Chondrocyte (in vitro differentiated cells): ENCODE measurements around the gene PABPN1L. TPM values are rescaled to one million over a fixed set of nuclear protein-coding genes. Genes with fewer than 3 reads are reported as not detected.

Experiments used
- DNase-seq: peaks from one replicate; pipeline ENCODE4 v3.0.0; 2021; ENCODE audit warnings: mixed read lengths, low spot score
- H3K27ac Mint-ChIP-seq: one replicate; pipeline ENCODE4 v1.8.0; 2021; ENCODE audit warnings: mild to moderate bottlenecking, moderate library complexity, mixed read lengths; ENCODE audit not compliant: unreplicated experiment
- H3K27me3 Mint-ChIP-seq: 2 replicates; pipeline ENCODE4 v1.8.0; 2021; ENCODE audit warnings: low read depth, mixed read lengths
- H3K36me3 Mint-ChIP-seq: 2 replicates; pipeline ENCODE4 v1.8.0; 2021; ENCODE audit warnings: low read depth, mixed read lengths
- H3K4me1 Mint-ChIP-seq: 2 replicates; pipeline ENCODE4 v1.8.0; 2021; ENCODE audit warnings: low read depth, mild to moderate bottlenecking, mixed read lengths
- H3K4me3 Mint-ChIP-seq: one replicate; pipeline ENCODE4 v1.8.0; 2021; ENCODE audit warnings: mild to moderate bottlenecking, moderate library complexity, mixed read lengths; ENCODE audit not compliant: unreplicated experiment
- H3K9me3 Mint-ChIP-seq: 2 replicates; pipeline ENCODE4 v1.8.0; 2021; ENCODE audit warnings: low read depth, mixed read lengths
- CTCF ChIP-seq: fragments of 200-600 bp; sonication (generic); IDR thresholded peaks from 2 replicates; pipeline ENCODE4 v1.5.0; 2021; ENCODE audit warnings: antibody characterized with exemption, mild to moderate bottlenecking, moderate library complexity
- total RNA-seq: library from RNA; stranded (reverse); gene quantifications from 3 replicates; pipeline ENCODE4 v1.2.1, GENCODE V29; 2021

Gene PABPN1L
- total RNA-seq, 1 donor from 2014 or later, result not detected

DNA sequence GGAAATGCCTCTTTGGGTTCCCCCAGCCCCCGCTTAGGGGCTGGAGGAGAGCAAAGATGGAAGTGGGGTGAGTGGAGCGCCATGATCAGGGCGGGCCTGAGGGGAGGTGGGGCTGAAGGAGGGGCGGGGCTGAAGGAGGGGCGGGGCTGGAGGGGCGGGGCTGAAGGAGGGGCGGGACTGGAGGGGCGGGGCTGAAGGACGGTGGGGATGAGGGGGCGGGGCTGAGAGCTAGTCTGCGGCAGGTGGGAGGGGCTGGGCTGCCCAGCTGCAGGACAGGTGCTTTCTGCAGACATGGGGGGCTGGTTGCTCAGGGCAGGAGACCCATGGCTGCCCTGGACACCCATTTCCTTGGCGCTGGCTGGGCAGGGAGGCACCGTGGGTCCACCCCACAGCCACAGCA is 39.1 kb upstream of the PABPN1L start:
- peaks cover 12% of the 10 kb centered on the region for H3K27me3 Mint-ChIP-seq
- no peak for TF ChIP-seq CTCF
- DNase-seq, result no peak
- no peak overlapping the region for H3K27ac Mint-ChIP-seq
- no peak overlapping the region for H3K4me3 Mint-ChIP-seq
- H3K4me1 Mint-ChIP-seq, result peaks cover 10% of the 10 kb centered on the region
- no peaks in the 10 kb centered on the region for H3K36me3 Mint-ChIP-seq
- no peaks in the 10 kb centered on the region for H3K9me3 Mint-ChIP-seq

DNA sequence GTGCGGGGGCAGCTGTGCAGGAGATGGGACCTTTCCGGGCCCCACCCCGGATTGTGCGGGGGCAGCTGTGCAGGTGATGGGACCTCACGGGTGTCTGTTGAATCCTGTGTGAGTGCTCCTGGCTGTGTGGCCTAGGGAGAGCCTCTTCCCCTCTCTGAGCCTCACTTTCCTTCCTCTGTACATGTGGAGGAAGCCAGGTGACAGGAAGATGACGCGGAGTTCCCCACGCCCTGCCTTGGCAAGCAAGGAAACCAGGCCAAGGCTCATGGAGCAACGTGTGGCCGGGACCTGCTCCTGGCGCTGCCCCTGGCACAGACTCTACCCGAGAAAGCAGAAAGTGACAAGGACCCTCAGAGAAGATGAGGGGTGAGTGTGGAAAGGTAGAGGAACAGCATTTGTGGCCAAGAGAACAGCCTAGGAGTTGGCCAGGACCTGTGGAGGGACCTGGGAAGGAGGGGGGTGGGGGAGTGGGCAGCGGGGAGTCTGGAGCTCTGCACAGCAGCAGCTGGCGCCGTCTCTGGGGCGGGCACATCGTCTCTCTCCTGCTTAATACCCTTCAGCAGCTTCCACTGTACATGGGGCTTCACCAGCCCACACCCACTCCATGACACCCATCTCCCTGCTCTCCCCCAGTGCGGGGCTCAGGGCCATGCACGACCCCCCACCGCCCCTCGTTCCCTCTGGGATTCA is 38.4 kb upstream of the PABPN1L start:
- H3K4me3 Mint-ChIP-seq, result no peak overlapping the region
- peaks cover 6% of the 10 kb centered on the region for H3K4me1 Mint-ChIP-seq
- H3K27ac Mint-ChIP-seq, result no peak overlapping the region

DNA sequence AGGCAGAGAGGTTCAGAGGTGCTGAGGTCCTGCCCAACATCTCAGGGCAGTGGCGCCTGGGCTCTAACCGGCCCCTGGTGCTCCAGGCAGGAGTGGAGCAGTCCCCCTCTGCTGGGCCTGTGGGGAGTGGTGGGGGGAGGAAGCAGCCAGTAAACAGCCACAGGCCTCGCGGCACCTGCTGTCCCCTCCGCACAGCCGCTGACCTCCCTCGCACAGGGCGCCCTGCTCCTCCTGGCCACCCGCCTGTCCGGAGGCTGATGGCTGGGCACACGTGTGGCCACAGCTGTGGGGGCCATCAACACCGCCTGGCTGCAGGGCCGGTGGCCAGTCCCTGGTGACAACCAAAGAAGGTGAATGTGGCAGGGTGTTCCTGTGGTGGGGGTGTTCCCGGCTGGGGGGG is 36.8 kb upstream of the PABPN1L start:
- Mint-ChIP-seq H3K4me1 (peaks cover 6% of the 10 kb centered on the region), H3K4me3 (no peak overlapping the region), H3K9me3 (no peaks in the 10 kb centered on the region), H3K36me3 (no peaks in the 10 kb centered on the region), H3K27ac (no peak overlapping the region), H3K27me3 (peaks cover 12% of the 10 kb centered on the region)
- no peak for TF ChIP-seq CTCF
- no peak for DNase-seq

More for the DNA sequence above, 38.4 kb upstream of the PABPN1L start:
- peaks cover 12% of the 10 kb centered on the region for H3K27me3 Mint-ChIP-seq
- no peak for TF ChIP-seq CTCF
- H3K9me3 Mint-ChIP-seq, result no peaks in the 10 kb centered on the region
- H3K36me3 Mint-ChIP-seq, result no peaks in the 10 kb centered on the region
- DNase-seq, result no peak

DNA sequence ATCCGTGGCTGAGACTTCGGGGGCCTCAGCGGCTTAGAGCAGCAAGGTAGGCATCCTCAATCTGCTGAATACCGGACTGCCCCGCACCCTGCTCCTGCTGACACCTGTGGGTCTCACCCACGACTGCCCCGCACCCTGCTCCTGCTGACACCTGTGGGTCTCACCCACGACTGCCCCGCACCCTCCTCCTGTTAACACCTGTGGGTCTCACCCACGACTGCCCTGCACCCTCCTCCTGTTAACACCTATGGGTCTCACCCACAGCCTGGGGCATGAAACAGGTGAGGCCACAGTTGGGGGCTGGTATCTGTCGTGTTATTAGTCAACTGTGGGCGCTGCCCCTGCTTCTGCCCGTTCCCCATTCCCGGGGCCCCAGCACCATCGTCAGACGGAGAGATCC is 36.3 kb upstream of the PABPN1L start:
- Mint-ChIP-seq H3K4me1 (peaks cover 4% of the 10 kb centered on the region), H3K9me3 (no peaks in the 10 kb centered on the region)

GRCh38 chr16:88901718-88902337 is 35.4 kb upstream of the PABPN1L start:
- no peak for DNase-seq
- Mint-ChIP-seq H3K9me3 (no peaks in the 10 kb centered on the region), H3K4me3 (no peak overlapping the region), H3K36me3 (no peaks in the 10 kb centered on the region), H3K4me1 (peaks cover 3% of the 10 kb centered on the region), H3K27me3 (peaks cover 12% of the 10 kb centered on the region), H3K27ac (no peak overlapping the region)
- TF ChIP-seq CTCF, result peak; percentile 39

More for the DNA sequence above, 36.3 kb upstream of the PABPN1L start:
- H3K27ac Mint-ChIP-seq, result no peak overlapping the region
- no peaks in the 10 kb centered on the region for H3K36me3 Mint-ChIP-seq
- DNase-seq, result no peak
- no peak for TF ChIP-seq CTCF
- no peak overlapping the region for H3K4me3 Mint-ChIP-seq
- peaks cover 12% of the 10 kb centered on the region for H3K27me3 Mint-ChIP-seq
